Cardiac muscle cell (in vitro differentiated cells and primary cell): ENCODE data around the gene UHRF2. TPM values are rescaled to one million over a fixed set of nuclear protein-coding genes. Genes with fewer than 3 reads are reported as not detected.
"Not testable (repeated sequence)": the region's sequence is repeated elsewhere in the genome, so short reads cannot be mapped to it uniquely, and the experiment has no call there.

Experiments
- DNase-seq, 2 donors: peaks; one replicate each; pipeline versions ENCODE4 v3.0.0 to v3.0.0-alpha.2; 2010 to 2017; ENCODE audit warnings: low read depth in 1 of 2, low spot score in 1 of 2
- H3K27ac ChIP-seq: fragments of 200-600 bp; sonication (generic); 2 replicates; pipeline ENCODE4 v1.5.1; 2016
- H3K27me3 ChIP-seq: fragments of 200-600 bp; sonication (generic); 2 replicates; pipeline ENCODE4 v1.6.0; 2016; ENCODE audit warnings: control low read depth
- H3K36me3 ChIP-seq: fragments of 200-600 bp; sonication (generic); 2 replicates; pipeline ENCODE4 v1.5.1; 2016; ENCODE audit warnings: control low read depth
- H3K4me1 ChIP-seq: fragments of 200-600 bp; sonication (generic); 2 replicates; pipeline ENCODE4 v1.8.1; 2017; ENCODE audit warnings: low read depth, mild to moderate bottlenecking, mixed run types
- H3K4me3 ChIP-seq: fragments of 200-600 bp; sonication (generic); 2 replicates; pipeline ENCODE4 v1.5.1; 2016; ENCODE audit warnings: mild to moderate bottlenecking
- H3K9me3 ChIP-seq: fragments of 200-600 bp; sonication (generic); 2 replicates; pipeline ENCODE4 v1.5.1; 2017; ENCODE audit warnings: low read depth, mild to moderate bottlenecking, control low read depth
- CTCF ChIP-seq: IDR thresholded peaks from 2 replicates; pipeline ENCODE4 v1.5.1; 2012; ENCODE audit warnings: low read depth, mild to moderate bottlenecking, low read length
- polyA plus RNA-seq: library from polyadenylated mRNA; unstranded; fragments of >200 nt; fragmentation: Nextera tagmentation; extraction: Ambion mirVana; gene quantifications from 2 replicates; pipeline ENCODE4 v1.2.1, GENCODE V29; 2016
- total RNA-seq: library from RNA; depleted of rRNA; stranded (reverse); fragments of >200 nt; gene quantifications from 2 replicates; pipeline ENCODE4 v1.2.3, GENCODE V29; 2016

UHRF2 gene
- total and polyA plus RNA-seq, 2 experiments from 2014 or later = 18.1 to 38.6 TPM

- H3K9me3 ChIP-seq = no peaks in the 10 kb centered on the region
- H3K4me3 ChIP-seq = no peak overlapping the region
- TF ChIP-seq CTCF = no peak
- H3K27me3 ChIP-seq = no peaks in the 10 kb centered on the region
- H3K27ac ChIP-seq = peak overlapping the region; percentile 30
- DNase-seq = no peak
- H3K36me3 ChIP-seq = no peaks in the 10 kb centered on the region
- peaks cover 9% of the 10 kb centered on the region for H3K4me1 ChIP-seq
Measured at GRCh38 chr9:6443661-6444060, 30.7 kb downstream of the UHRF2 start.

DNA sequence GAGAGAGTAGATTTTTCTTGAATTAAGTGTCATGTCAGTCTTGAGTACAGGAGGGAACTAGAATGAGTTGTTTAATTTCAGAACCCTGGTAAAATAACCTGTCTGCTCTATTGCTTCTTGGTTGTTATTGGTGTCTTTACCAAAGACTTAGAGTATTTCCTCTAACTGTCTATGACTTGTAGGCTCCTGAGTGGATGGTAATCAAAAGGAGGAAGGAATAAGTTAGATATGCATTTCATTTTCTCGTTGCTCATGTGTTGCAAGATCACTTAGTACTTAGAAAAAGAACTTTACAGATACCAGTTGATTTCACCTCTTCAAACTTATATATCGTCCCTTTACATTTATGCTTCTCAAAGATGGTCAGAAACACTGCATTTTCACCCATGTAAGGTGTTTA lies 31.1 kb downstream of the UHRF2 start:
- Histone ChIP-seq H3K36me3 (no peaks in the 10 kb centered on the region), H3K27me3 (no peaks in the 10 kb centered on the region), H3K27ac (no peak overlapping the region), H3K9me3 (no peaks in the 10 kb centered on the region), H3K4me1 (peaks cover 9% of the 10 kb centered on the region), H3K4me3 (no peak overlapping the region)
- no peak for TF ChIP-seq CTCF
- DNase-seq = no peak

- H3K27me3 ChIP-seq = no peaks in the 10 kb centered on the region
- no peaks in the 10 kb centered on the region for H3K9me3 ChIP-seq
- no peak for TF ChIP-seq CTCF
- peak overlapping the region; percentile 86 for H3K27ac ChIP-seq
- DNase-seq = no peak
- peaks cover 11% of the 10 kb centered on the region for H3K4me1 ChIP-seq
- no peak overlapping the region for H3K4me3 ChIP-seq
- H3K36me3 ChIP-seq = no peaks in the 10 kb centered on the region
Measured at GRCh38 chr9:6449086-6449485, 36.1 kb downstream of the UHRF2 start.

- no peaks in the 10 kb centered on the region for H3K36me3 ChIP-seq
- H3K9me3 ChIP-seq = no peaks in the 10 kb centered on the region
- no peak for TF ChIP-seq CTCF
- no peak overlapping the region for H3K4me3 ChIP-seq
- no peaks in the 10 kb centered on the region for H3K27me3 ChIP-seq
- H3K4me1 ChIP-seq = peaks cover 11% of the 10 kb centered on the region
- H3K27ac ChIP-seq = peak overlapping the region; percentile 86
- peak in 1 of 2 donors; percentile 30 for DNase-seq
Measured at GRCh38 chr9:6449645-6450044, 36.6 kb downstream of the UHRF2 start.

GRCh38 chr9:6450641-6451375 lies 37.8 kb downstream of the UHRF2 start:
- DNase-seq = no peak
- H3K9me3 ChIP-seq = no peaks in the 10 kb centered on the region
- peaks cover 11% of the 10 kb centered on the region for H3K4me1 ChIP-seq
- H3K27me3 ChIP-seq = no peaks in the 10 kb centered on the region
- H3K27ac ChIP-seq = peak overlapping the region; percentile 86
- TF ChIP-seq CTCF = no peak
- H3K4me3 ChIP-seq = no peak overlapping the region
- H3K36me3 ChIP-seq = no peaks in the 10 kb centered on the region

- H3K4me3 ChIP-seq, H3K9me3 ChIP-seq, DNase-seq, H3K4me1 ChIP-seq, H3K36me3 ChIP-seq, H3K27me3 ChIP-seq, H3K27ac ChIP-seq: not testable (repeated sequence)
Measured at GRCh38 chr9:6455292-6455691, 42.3 kb downstream of the UHRF2 start.

- H3K9me3 ChIP-seq, H3K36me3 ChIP-seq, DNase-seq, H3K27me3 ChIP-seq, H3K4me1 ChIP-seq, H3K4me3 ChIP-seq, H3K27ac ChIP-seq: not testable (repeated sequence)
Measured at GRCh38 chr9:6458704-6459103, 45.7 kb downstream of the UHRF2 start.
